ENCODE data around the gene EXOC1L.
"Not testable (repeated sequence)": the region's sequence is repeated elsewhere in the genome, so short reads cannot be mapped to it uniquely, and the experiment has no call there.

The EXOC1L gene

DNA sequence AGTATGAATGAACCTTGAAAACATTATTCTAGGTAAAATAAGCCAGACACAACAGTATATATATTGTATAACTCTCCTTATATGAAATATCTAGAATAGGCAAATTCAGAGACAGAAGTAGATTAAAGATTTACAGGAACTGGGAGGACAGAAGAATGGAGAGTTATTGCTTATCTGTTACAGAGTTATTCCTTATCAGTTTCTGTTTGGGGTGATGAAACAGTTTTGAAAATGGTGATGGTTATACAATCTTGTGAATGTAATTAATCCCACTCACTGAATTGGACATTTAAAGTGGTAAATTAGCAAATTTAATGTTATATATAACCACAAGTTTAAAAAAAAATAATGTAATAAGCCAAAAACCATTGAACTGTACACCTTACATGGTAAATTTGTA is 19.4 kb downstream of the EXOC1L start:
- Histone ChIP-seq H3K27me3 (ENCODE audit: insufficient read depth, poor library complexity, severe bottlenecking) (no peaks in the 10 kb centered on the region), H3K4me3 (ENCODE audit: severe bottlenecking) (no peak overlapping the region), H3K4me1 (ENCODE audit: insufficient read depth, poor library complexity, severe bottlenecking) (peaks cover 9% of the 10 kb centered on the region), H3K9me3 (ENCODE audit: severe bottlenecking) (peaks cover 2% of the 10 kb centered on the region), H3K27ac (ENCODE audit: poor library complexity, severe bottlenecking) (no peak overlapping the region), H3K36me3 (ENCODE audit: low read depth) (no peaks in the 10 kb centered on the region)
- TF ChIP-seq, protein P1, sequence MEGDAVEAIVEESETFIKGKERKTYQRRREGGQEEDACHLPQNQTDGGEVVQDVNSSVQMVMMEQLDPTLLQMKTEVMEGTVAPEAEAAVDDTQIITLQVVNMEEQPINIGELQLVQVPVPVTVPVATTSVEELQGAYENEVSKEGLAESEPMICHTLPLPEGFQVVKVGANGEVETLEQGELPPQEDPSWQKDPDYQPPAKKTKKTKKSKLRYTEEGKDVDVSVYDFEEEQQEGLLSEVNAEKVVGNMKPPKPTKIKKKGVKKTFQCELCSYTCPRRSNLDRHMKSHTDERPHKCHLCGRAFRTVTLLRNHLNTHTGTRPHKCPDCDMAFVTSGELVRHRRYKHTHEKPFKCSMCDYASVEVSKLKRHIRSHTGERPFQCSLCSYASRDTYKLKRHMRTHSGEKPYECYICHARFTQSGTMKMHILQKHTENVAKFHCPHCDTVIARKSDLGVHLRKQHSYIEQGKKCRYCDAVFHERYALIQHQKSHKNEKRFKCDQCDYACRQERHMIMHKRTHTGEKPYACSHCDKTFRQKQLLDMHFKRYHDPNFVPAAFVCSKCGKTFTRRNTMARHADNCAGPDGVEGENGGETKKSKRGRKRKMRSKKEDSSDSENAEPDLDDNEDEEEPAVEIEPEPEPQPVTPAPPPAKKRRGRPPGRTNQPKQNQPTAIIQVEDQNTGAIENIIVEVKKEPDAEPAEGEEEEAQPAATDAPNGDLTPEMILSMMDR (IDR thresholded peaks at IDR 0.05; ENCODE audit: poor library complexity, severe bottlenecking) = no peak
- no peak for ATAC-seq (ENCODE audit: low read depth)
- DNase-seq (ENCODE audit: low spot score) = no peak

DNA sequence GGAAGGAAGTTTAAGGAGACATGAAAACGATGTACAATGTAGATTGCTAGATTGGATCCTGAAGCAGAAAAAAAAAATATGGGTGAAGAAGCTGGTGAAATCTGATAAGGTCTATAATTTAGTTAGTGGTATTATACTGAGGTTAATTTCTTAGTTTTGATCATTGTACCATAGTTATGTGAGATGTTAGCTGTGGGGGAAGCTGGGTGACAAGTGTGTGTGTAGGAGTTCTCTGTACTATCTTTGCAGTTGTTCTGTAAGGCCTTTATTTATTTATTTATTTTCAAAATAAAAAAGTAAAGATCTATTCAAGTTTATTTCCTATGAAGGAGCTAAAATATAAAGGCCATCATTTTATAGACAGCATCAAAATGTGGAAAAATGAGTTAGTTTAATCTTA is 21.4 kb downstream of the EXOC1L start:
- TF ChIP-seq, protein P1 (IDR thresholded peaks at IDR 0.05; ENCODE audit: poor library complexity, severe bottlenecking) = no peak
- Histone ChIP-seq H3K36me3 (ENCODE audit: low read depth) (no peaks in the 10 kb centered on the region), H3K4me3 (ENCODE audit: severe bottlenecking) (no peak overlapping the region), H3K27me3 (ENCODE audit: insufficient read depth, poor library complexity, severe bottlenecking) (no peaks in the 10 kb centered on the region), H3K9me3 (ENCODE audit: severe bottlenecking) (peaks cover 2% of the 10 kb centered on the region), H3K4me1 (ENCODE audit: insufficient read depth, poor library complexity, severe bottlenecking) (peaks cover 9% of the 10 kb centered on the region), H3K27ac (ENCODE audit: poor library complexity, severe bottlenecking) (peak overlapping the region; percentile 36)
- no peak for DNase-seq (ENCODE audit: low spot score)
- no peak for ATAC-seq (ENCODE audit: low read depth)

DNA sequence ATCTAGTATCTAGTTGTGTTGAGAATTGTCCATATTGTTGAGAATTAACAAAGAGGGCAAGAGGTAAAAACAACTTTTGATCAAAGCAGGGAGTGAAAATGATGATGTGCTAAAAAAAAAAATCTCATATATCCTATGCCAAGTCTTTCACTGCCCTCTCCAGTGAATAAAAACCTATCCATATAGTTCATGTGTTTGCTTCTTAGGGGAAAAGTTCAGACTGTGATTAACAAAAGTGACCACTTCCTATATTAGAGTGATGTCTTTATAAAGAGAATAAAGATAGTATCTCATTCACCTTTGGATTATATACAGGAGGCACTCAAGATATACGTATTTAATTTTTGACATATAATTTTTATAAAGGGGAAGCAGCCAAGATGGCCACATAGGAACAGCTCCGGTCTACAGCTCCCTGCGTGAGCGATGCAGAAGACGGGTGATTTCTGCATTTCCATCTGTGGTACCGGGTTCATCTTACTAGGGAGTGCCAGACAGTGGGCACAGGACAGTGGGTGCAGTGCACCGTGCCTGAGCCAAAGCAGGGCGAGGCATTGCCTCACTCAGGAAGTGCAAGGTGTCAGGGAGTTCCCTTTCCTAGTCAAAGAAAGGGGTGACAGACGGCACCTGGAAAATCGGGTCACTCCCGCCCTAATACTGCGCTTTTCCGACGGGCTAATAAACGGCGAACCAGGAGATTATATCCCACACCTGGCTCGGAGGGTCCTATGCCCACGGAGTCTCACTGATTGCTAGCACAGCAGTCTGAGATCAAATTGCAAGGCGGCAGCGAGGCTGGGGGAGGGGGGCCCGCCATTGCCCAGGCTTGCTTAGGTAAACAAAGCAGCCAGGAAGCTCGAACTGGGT is 22.0 kb downstream of the EXOC1L start:
- ATAC-seq (ENCODE audit: low read depth); H3K36me3 ChIP-seq (ENCODE audit: low read depth); DNase-seq (ENCODE audit: low spot score); H3K27me3 ChIP-seq (ENCODE audit: insufficient read depth, poor library complexity, severe bottlenecking); H3K9me3 ChIP-seq (ENCODE audit: severe bottlenecking); H3K4me1 ChIP-seq (ENCODE audit: insufficient read depth, poor library complexity, severe bottlenecking): not testable (repeated sequence)
- Histone ChIP-seq H3K27ac (ENCODE audit: poor library complexity, severe bottlenecking) (peak overlapping the region; percentile 36), H3K4me3 (ENCODE audit: severe bottlenecking) (peak overlapping the region; percentile 0)

DNA sequence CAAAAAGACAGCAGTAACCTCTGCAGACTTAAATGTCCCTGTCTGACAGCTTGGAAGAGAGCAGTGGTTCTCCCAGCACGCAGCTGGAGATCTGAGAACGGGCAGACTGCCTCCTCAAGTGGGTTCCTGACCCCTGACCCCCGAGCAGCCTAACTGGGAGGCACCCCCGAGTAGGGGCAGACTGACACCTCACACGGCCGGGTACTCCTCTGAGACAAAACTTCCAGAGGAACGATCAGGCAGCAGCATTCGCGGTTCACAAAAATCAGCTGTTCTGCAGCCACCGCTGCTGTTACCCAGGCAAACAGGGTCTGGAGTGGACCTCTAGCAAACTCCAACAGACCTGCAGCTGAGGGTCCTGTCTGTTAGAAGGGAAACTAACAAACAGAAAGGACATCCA is 22.7 kb downstream of the EXOC1L start:
- H3K36me3 ChIP-seq (ENCODE audit: low read depth); H3K4me1 ChIP-seq (ENCODE audit: insufficient read depth, poor library complexity, severe bottlenecking); H3K4me3 ChIP-seq (ENCODE audit: severe bottlenecking); H3K9me3 ChIP-seq (ENCODE audit: severe bottlenecking); H3K27me3 ChIP-seq (ENCODE audit: insufficient read depth, poor library complexity, severe bottlenecking); ATAC-seq (ENCODE audit: low read depth); DNase-seq (ENCODE audit: low spot score): not testable (repeated sequence)
- peak overlapping the region; percentile 36 for H3K27ac ChIP-seq (ENCODE audit: poor library complexity, severe bottlenecking)

DNA sequence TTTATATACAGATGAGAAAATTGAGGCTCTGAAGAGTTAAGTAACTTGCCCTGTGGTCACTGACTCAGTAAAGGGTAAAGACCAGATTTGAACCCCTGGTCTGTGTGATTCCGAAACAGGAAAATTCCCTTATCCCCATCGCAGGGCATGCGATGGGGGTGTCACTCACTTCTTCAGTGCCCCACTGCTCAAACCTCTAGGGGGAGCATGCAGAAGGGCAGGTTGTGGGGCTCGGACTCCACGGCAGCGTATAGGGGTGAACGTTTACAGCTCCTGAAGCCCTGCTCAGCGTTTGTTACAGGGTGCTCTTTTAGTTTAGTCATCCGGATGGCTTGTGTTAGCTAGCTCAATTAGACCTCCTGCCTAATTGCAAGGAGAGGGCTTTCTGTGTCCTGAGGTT is 30.1 kb downstream of the EXOC1L start:
- ATAC-seq (ENCODE audit: low read depth) = no peak
- TF ChIP-seq, protein P1 (IDR thresholded peaks at IDR 0.05; ENCODE audit: poor library complexity, severe bottlenecking) = no peak
- H3K27me3 ChIP-seq (ENCODE audit: insufficient read depth, poor library complexity, severe bottlenecking) = no peaks in the 10 kb centered on the region

DNA sequence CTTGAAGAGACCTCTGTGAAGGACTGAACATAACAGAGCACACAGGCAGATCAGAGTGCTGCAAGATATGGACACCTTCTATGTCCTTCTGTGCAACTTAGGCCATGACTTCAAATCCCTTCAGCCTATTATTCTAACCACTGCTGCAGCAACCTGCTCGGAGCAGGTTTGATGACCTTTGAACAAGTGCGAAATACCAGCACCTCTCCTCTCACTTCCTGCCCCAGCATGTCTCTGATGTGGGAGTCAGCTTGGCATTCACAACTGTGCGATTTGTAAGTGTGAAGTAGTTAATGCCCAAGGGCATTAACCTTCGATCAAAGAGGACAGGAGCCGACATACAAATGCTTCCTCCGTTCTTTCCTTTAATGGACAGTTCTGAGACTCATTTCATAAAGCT is 32.3 kb downstream of the EXOC1L start:
- no peaks in the 10 kb centered on the region for H3K27me3 ChIP-seq (ENCODE audit: insufficient read depth, poor library complexity, severe bottlenecking)
- H3K9me3 ChIP-seq (ENCODE audit: severe bottlenecking) = no peaks in the 10 kb centered on the region
- H3K4me3 ChIP-seq (ENCODE audit: severe bottlenecking) = no peak overlapping the region
- H3K4me1 ChIP-seq (ENCODE audit: insufficient read depth, poor library complexity, severe bottlenecking) = peaks cover 17% of the 10 kb centered on the region
- no peaks in the 10 kb centered on the region; the same call in 1 of the 2 replicates for H3K36me3 ChIP-seq (ENCODE audit: low read depth)
- no peak overlapping the region for H3K27ac ChIP-seq (ENCODE audit: poor library complexity, severe bottlenecking)
- TF ChIP-seq, protein P1 (IDR thresholded peaks at IDR 0.05; ENCODE audit: poor library complexity, severe bottlenecking) = no peak
- ATAC-seq (ENCODE audit: low read depth) (0 out of 3 replicates have a peak, but pooled peaks have one; percentile 18), DNase-seq (ENCODE audit: low spot score) (no peak)

More for the DNA sequence above, 30.1 kb downstream of the EXOC1L start:
- H3K36me3 ChIP-seq (ENCODE audit: low read depth) = no peaks in the 10 kb centered on the region
- H3K4me1 ChIP-seq (ENCODE audit: insufficient read depth, poor library complexity, severe bottlenecking) = peaks cover 15% of the 10 kb centered on the region
- no peak overlapping the region for H3K27ac ChIP-seq (ENCODE audit: poor library complexity, severe bottlenecking)
- H3K9me3 ChIP-seq (ENCODE audit: severe bottlenecking) = no peaks in the 10 kb centered on the region
- no peak for DNase-seq (ENCODE audit: low spot score)
- no peak overlapping the region for H3K4me3 ChIP-seq (ENCODE audit: severe bottlenecking)
